K562 (cell line): ENCODE results near the gene EIF5B. TPM values are rescaled to one million over a fixed set of nuclear protein-coding genes. Genes with fewer than 3 reads are reported as not detected.

Experiments used
- ATAC-seq: fragments of 200-7000 bp; cut with Tn5 transposase; 3 replicates; pipeline ENCODE4 v1.9.1; 2020; ENCODE audit warnings: moderate library complexity
- BruUV-seq: library from RNA; stranded (reverse); fragments of 400-500 nt; replicated peaks from 2 replicates; lab custom pipeline; 2021; lab: Mats Ljungman, UMichigan
- CTCF ChIA-PET: fragments of 300-600 bp; formaldehyde crosslinking; extraction: SDS; loops from one replicate; lab custom pipeline; 2021; ENCODE audit warnings: low intra/inter-chr PET ratio; lab: Yijun Ruan, JAX
- POLR2A ChIA-PET: fragments of 300-600, 350-650 bp; sonication (Branson Sonifier 250); formaldehyde crosslinking; extraction: SDS; loops from one replicate; lab custom pipeline; 2021; ENCODE audit warnings: antibody characterized with exemption, inconsistent platforms; lab: Yijun Ruan, JAX
- DNase-seq, 4 experiments: peaks; one replicate each; pipeline versions ENCODE4 v3.0.0 to v3.0.0-alpha.2; 2011 to 2018; ENCODE audit warnings: low spot score in 3 of 4, mixed read lengths in 3 of 4; ENCODE audit errors: extremely low read depth in 1 of 4
- FAIRE-seq: peaks from 2 replicates; lab custom pipeline; 2011; peaks lifted over from hg19 to GRCh38; lab: Jason Lieb, UNC
- H2AFZ ChIP-seq: 2 replicates; pipeline ENCODE4 v1.6.0; 2011; ENCODE audit warnings: low read depth, low read length, control low read depth, inconsistent platforms
- H3K27ac ChIP-seq: fragments of 200-600 bp; 3 replicates; pipeline ENCODE4 v1.8.0; 2011; ENCODE audit warnings: low read depth, mild to moderate bottlenecking, control low read depth, inconsistent platforms, low read length, moderate library complexity, mixed read lengths; ENCODE audit errors: extremely low read depth
- H3K27me3 ChIP-seq, 2 experiments: fragments of 300-600 bp in 1 of 2; 2 replicates in 1 of 2; 3 replicates in 1 of 2; pipeline versions ENCODE4 v1.6.0 to v1.8.0; 2011; ENCODE audit warnings: inconsistent platforms in 2 of 2, low read length in 2 of 2, mild to moderate bottlenecking in 1 of 2, mixed read lengths in 1 of 2, moderate library complexity in 1 of 2; ENCODE audit not compliant: control insufficient read depth in 2 of 2, insufficient read depth in 2 of 2
- H3K36me3 ChIP-seq: fragments of 300-600 bp; 3 replicates; pipeline ENCODE4 v1.8.0; 2011; ENCODE audit warnings: mild to moderate bottlenecking, low read length, inconsistent platforms; ENCODE audit not compliant: control insufficient read depth, insufficient read depth
- H3K4me1 ChIP-seq, 2 experiments: fragments of 200-600 bp in 1 of 2; replicated peaks in 1 of 2; 2 replicates in 1 of 2; 3 replicates in 1 of 2; pipeline versions ENCODE4 v1.5.1 to v1.8.0; 2011; ENCODE audit warnings: inconsistent platforms in 2 of 2, low read length in 2 of 2, mild to moderate bottlenecking in 1 of 2, mixed read lengths in 1 of 2, moderate library complexity in 1 of 2; ENCODE audit not compliant: control insufficient read depth in 2 of 2, insufficient read depth in 2 of 2
- H3K4me2 ChIP-seq: 2 replicates; pipeline ENCODE4 v1.6.1; 2011; ENCODE audit warnings: low read length, control low read depth, inconsistent platforms, mixed read lengths; ENCODE audit not compliant: insufficient read depth
- H3K4me3 ChIP-seq: fragments of 200-600 bp; sonication (generic), shearing (Covaris generic); 2 replicates; pipeline ENCODE4 v1.5.1; 2016; ENCODE audit warnings: control low read depth, inconsistent platforms
- H3K79me2 ChIP-seq: fragments of 200-600 bp; 3 replicates; pipeline ENCODE4 v1.8.0; 2011; ENCODE audit warnings: low read length, inconsistent platforms; ENCODE audit not compliant: control insufficient read depth, insufficient read depth
- H3K9ac ChIP-seq, 2 experiments: 2 replicates each; pipeline versions ENCODE4 v1.6.0 to v1.6.1; 2011; ENCODE audit warnings: low read depth in 2 of 2, low read length in 2 of 2, control low read depth in 1 of 2, inconsistent platforms in 1 of 2, mild to moderate bottlenecking in 1 of 2, mixed read lengths in 1 of 2; ENCODE audit not compliant: insufficient read depth in 1 of 2
- H3K9me1 ChIP-seq: one replicate; pipeline ENCODE4 v1.6.0; 2011; ENCODE audit warnings: inconsistent platforms, mild to moderate bottlenecking, low read length, moderate library complexity; ENCODE audit not compliant: control insufficient read depth, insufficient read depth
- H3K9me3 ChIP-seq: replicated peaks from 2 replicates; pipeline ENCODE4 v1.5.1; 2011; ENCODE audit warnings: low read depth, low read length, inconsistent platforms; ENCODE audit not compliant: control insufficient read depth, insufficient read depth
- H4K20me1 ChIP-seq: replicated peaks from 2 replicates; pipeline ENCODE4 v1.6.1; 2011; ENCODE audit warnings: low read length, inconsistent platforms, mixed read lengths; ENCODE audit not compliant: control insufficient read depth, insufficient read depth
- ELF4 ChIP-seq: fragments of 450-650 bp; formaldehyde crosslinking; IDR thresholded peaks from 2 replicates; pipeline ENCODE4 v1.4.0; 2022; ENCODE audit warnings: missing genetic modification characterization
- GTF2A2 ChIP-seq: IDR thresholded peaks from 2 replicates; pipeline ENCODE4 v1.6.1; 2016; ENCODE audit warnings: mild to moderate bottlenecking, missing genetic modification characterization, missing compliant biosample characterization
- POLR2A ChIP-seq: fragments of 450-650 bp; conservative IDR thresholded peaks from 2 replicates; pipeline ENCODE4 v1.6.1; 2016
- POLR2AphosphoS2 ChIP-seq: IDR thresholded peaks from 2 replicates; pipeline ENCODE4 v1.6.1; 2012; ENCODE audit warnings: low read length, improper control_type of control experiment
- POLR2AphosphoS5 ChIP-seq: IDR thresholded peaks from 2 replicates; pipeline ENCODE4 v1.6.1; 2011; ENCODE audit warnings: mild to moderate bottlenecking, low read depth, low read length, moderate library complexity; ENCODE audit not compliant: control insufficient read depth, insufficient read depth
- SUPT5H ChIP-seq: fragments of 450-650 bp; IDR thresholded peaks from 2 replicates; pipeline ENCODE4 v1.6.1; 2016
- WGBS: fragments of 100-300 bp; shearing (Covaris generic); methylation state at CpG from one replicate; pipeline ENCODE4 v1.1.6; 2016; ENCODE audit warnings: low coverage, mixed read lengths; ENCODE audit not compliant: insufficient coverage; ENCODE audit errors: missing lambda C conversion rate; 5-methylcytosine and 5-hydroxymethylcytosine counted together
- in situ Hi-C: fragments of 300-500 bp; cut with MboI; formaldehyde crosslinking; loops from 4 replicates; pipeline ENCODE4 v1.15.0; 2018; ENCODE audit warnings: inconsistent platforms, mixed read lengths
- intact Hi-C: fragments of 100-400 bp; cut with micrococcal nuclease; formaldehyde crosslinking; loops from 2 replicates; pipeline ENCODE4 v1.14.2; 2022
- polyA plus RNA-seq, 8 experiments: library from polyadenylated mRNA; depleted of rRNA in 4 of 8; stranded (reverse) in 5 of 8; unstranded in 3 of 8; fragments of >200 nt; fragmentation: Nextera tagmentation in 2 of 8; fragmentation: Illumina TruSeq in 1 of 8; extraction: Ambion mirVana in 2 of 8; extraction: Trizol in 1 of 8; gene quantifications; 2 replicates each; pipeline versions ENCODE4 v1.2.1 to v1.2.3, GENCODE V29; 2011 to 2014; ENCODE audit warnings: inconsistent platforms in 1 of 8, missing spikeins in 1 of 8
- total RNA-seq, 7 experiments: library from RNA; depleted of rRNA in 6 of 7; stranded (reverse); fragments of >200 nt in 6 of 7; fragmentation: Illumina TruSeq in 2 of 7; extraction: Trizol in 2 of 7; gene quantifications; 2 replicates each; pipeline versions ENCODE4 v1.2.1 to v1.2.3, GENCODE V29; 2011 to 2021; ENCODE audit warnings: low replicate concordance in 1 of 7

Gene EIF5B
- total and polyA plus RNA-seq, 9 of the 15 experiments (the other 6 are each of a cell fraction or from before 2014, with no cell fraction given) = 26.5 to 143 (median 47.7) TPM

- ATAC-seq (peak; percentile 12), FAIRE-seq (no peak), DNase-seq (no peak)
- peaks cover 92% of the 10 kb centered on the region for H3K36me3 ChIP-seq
- no peak overlapping the region for H3K9ac ChIP-seq
- H3K27me3 ChIP-seq = no peaks in the 10 kb centered on the region
- H3K4me2 ChIP-seq = no peak overlapping the region
- ChIA-PET CTCF (no interaction called here), POLR2A (interaction anchor here (0.7 to 1.3 kb wide), 4 partner anchors 9 to 16 kb away, joined by 3 to 4 read pairs (median 4); no protein-coding TSS in a partner anchor)
- no peak overlapping the region for H3K27ac ChIP-seq
- H3K9me3 ChIP-seq = no peaks in the 10 kb centered on the region
- in situ Hi-C loops = no loop called here
- peak; percentile 38; the same call in 1 of the 2 replicates for TF ChIP-seq SUPT5H
- TF ChIP-seq POLR2AphosphoS5 = peak; percentile 31; the same call in 1 of the 2 replicates
- TF ChIP-seq POLR2AphosphoS2 = peak; percentile 71; the same call in 1 of the 2 replicates
- peak; percentile 55; the same call in 1 of the 2 replicates for TF ChIP-seq POLR2A
- TF ChIP-seq GTF2A2 (tag) = no peak
- TF ChIP-seq ELF4 (CRISPR knock-in tag) = no peak
- no peak overlapping the region for H3K4me3 ChIP-seq
- H4K20me1 ChIP-seq = no peaks in the 10 kb centered on the region
- no peaks in the 10 kb centered on the region for H3K9me1 ChIP-seq
- intact Hi-C loops = loop anchor here (5.0 kb wide), 1 partner anchor 87 kb away; the partner anchor contains the start of gene REV1
- no peak overlapping the region for H2AFZ ChIP-seq
- BruUV-seq = no TSS peak
- 73% methylated on average over 5 of the region's 5 CpGs for WGBS
- H3K79me2 ChIP-seq = no peaks in the 10 kb centered on the region
- H3K4me1 ChIP-seq = no peaks in the 10 kb centered on the region
These were observed 67.8 kb downstream of the EIF5B start for GRCh38 chr2:99404797-99405669.
